Fibroblast of skin of back (primary cell): ENCODE measurements around the gene ESRRA.

Experiments used
- DNase-seq: peaks from one replicate; pipeline ENCODE4 v3.0.0-alpha.2; 2013

ESRRA gene

GRCh38 chr11:64352099-64352994 lies 47.0 kb downstream of the ESRRA start:
- no peak for DNase-seq

DNA sequence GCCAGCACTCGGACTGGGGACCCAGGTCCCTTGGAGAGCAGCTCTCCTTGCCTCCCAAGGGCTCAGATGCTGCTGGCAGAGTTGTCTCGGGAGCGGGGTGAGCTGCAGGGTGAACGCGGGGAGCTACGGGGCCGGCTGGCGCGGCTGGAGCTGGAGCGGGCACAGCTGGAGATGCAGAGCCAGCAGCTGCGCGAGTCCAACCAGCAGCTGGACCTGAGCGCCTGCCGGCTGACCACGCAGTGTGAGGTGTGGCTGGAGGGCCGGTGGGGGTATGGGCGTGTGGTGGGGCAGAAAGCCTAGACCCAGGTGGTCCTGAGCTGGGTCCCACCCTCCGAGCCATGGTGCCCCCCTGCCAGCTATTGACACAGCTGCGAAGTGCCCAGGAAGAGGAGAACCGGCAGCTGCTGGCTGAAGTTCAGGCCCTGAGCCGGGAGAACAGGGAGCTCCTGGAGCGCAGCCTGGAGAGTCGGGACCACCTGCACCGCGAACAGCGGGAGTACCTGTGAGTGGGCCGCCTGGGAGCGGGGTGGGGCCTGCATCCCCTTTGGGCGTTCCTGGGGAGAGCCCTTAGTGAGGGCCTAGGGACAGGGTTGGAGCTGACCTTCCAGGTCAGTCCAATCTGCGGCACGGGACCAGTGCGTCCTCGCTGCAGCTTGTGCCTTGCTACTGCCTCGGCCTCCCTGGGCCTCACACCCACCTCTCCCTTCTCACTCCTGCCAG lies 47.8 kb downstream of the ESRRA start:
- no peak for DNase-seq

GRCh38 chr11:64353715-64354506 lies 48.6 kb downstream of the ESRRA start:
- no peak for DNase-seq

DNA sequence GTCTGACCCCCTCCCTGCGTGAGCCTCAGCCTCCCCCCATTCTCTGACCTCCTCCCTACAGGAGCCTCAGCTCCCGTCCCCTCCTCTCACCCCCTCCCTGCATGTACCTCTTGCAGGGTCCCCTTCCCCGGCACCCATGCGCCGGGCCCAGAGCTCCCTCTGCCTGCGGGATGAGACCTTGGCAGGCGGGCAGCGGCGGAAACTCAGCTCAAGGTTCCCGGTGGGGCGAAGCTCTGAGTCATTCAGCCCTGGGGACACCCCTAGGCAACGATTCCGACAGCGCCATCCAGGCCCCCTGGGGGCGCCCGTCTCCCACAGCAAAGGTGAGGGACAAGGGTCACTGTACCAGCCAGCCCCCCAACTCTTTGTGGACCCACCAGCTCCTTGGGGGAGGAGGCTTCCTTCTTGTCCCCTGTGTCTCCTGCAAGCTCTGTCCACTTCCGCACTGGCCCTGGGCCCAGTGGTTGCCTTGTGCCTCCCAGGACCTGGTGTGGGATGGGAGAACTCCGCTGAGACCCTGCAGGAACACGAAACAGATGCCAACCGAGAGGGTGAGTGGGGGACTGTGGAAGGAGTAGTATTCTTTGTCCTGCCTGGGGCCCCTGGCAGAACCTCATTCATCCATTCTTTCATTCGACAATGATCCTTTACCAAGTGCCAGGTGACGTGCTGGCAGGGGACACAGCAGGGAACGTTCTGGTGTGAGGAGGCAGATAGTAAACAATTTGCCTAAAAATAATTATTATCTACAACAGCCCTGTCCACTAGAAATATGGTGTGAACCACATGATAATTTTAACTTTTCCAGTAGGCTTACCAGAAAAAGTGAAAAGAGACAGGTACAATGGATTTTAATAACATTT lies 50.0 kb downstream of the ESRRA start:
- peak; percentile 85 for DNase-seq

DNA sequence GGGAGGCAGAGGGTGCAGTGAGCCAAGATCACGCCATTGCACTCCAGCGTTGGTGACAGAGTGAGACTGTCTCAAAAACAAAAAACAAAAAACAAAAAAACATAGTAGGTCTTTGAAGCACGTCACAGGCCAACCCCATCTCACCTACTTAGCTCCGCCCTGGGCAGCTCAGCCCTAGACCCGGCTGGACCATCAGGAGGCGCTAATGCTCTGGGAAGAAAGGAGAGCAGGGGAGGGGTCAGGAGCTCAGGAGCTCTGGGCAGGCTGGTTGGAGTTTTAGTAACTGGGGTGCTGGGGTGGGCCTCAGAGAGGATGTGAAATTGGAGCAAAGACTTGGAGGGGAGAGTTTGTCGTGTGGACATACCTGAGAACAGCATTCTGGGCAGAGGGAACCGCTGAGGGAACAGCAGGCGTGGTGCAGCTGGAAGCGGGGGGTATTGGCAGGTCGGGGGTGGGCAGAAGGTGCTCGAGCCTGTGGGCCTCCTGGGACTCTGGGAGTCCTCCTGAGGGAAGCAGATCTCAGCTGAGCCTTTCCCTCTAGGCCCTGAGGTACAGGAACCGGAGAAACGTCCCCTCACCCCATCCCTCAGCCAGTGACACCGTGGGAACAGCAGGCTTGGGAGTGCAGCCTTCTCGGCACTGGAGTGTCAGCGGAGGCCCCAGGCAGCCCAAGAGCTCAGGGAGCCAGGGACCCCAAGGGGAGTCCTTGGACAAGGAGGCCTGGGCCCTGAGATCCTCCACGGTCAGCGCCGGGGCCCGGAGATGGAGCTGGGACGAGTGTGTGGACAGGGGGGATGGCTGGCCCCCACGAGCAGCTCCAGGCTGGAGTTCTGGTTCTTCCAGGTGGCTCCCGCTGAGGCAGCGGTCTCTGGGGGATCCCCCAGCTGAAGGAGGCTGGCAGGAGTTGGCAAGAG lies 51.4 kb downstream of the ESRRA start:
- peak; percentile 57 for DNase-seq

DNA sequence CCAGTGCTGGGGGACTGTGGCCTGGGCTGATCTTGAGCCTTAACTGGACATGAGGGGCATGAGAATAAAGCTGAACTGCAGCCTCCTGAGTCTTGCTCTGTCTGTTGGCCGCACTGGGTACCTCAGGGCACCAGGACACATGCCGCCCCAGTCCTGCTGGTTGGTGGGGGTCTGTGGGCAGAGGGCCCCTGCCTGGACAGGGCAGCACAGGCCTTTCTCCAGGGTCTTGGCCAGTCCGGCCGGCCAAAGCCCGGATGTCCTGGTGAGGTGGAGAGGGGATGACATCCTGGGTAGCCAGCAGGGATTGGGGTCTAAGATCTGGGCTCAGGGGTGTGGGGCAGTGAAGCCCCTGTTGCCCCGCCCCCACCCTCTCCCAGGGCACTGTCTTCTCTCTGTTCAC lies 52.1 kb downstream of the ESRRA start:
- DNase-seq = no peak

DNA sequence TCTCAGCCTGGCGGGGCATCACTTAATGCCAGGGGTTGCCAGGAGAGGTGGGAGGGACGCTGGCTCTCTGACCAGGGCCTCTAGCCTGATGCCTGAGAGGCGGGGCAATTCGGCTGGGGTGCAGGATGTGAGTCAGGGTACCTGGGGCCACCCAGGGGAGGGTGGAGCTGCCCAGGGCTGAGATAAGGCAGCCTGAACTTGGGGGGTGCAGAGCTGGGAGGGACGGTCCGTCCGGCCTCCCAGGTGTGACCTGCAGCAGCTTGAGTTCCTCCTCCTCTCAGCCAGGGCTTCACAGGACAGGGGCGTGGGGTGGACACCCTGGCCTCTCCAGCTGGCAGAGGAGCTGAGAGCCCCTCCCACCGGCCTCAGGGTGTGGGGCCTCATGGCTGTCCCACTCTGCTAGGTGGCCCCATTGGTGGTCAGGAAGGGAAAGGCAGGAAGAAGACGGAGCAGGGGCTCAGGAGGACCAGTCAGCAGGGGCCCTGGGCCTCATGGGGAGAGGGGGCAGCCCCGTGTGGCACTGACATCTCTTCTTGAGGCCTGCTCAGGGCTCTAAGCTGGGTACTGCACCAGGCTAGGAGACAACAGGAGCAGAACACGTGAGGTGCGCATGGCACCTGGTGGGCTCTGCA lies 52.7 kb downstream of the ESRRA start:
- peak; percentile 19 for DNase-seq

GRCh38 chr11:64358536-64358906 lies 53.2 kb downstream of the ESRRA start:
- no peak for DNase-seq

DNA sequence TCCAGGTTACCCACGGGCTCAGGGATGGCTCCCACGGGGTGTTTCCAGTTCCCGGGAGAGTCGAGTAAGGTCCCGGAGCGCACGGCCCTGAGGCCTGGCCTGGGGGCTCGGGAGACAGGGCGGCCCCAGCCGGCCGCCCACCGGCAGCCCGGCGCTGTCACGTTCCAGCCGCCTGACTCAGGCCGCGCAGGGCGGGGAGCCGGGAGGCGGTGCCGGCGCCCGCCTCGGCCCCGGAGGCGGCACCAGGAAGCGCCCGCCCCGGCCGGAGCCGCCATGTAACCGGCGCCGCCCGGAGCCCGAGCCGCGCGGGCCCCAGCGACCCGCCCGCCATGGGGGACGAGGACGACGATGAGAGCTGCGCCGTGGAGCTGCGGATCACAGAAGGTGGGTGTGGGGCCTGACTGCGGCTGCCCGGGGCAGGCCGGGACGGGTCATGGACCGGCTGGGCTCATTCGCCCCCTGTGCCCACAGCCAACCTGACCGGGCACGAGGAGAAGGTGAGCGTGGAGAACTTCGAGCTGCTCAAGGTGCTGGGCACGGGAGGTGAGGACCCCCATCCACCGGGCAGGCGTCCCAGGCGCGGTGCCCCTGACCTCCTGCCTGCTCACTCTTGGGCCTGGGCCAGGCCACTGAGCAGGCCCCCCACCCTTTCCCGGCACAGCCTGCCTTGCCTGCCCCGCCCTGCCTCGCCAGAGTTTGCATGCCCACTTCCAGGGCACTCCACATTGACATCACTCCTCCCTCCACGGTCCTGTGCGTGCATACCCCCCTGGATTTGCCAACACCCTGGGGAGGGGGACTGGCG lies 53.8 kb downstream of the ESRRA start, which contains the start of gene RPS6KA4:
Gene RPS6KA4, plus strand, starts transcription at position 256 of the 805 bp plus-strand sequence. Its CDS starts 74 bp downstream, at position 330.
- DNase-seq = peak; percentile 81

DNA sequence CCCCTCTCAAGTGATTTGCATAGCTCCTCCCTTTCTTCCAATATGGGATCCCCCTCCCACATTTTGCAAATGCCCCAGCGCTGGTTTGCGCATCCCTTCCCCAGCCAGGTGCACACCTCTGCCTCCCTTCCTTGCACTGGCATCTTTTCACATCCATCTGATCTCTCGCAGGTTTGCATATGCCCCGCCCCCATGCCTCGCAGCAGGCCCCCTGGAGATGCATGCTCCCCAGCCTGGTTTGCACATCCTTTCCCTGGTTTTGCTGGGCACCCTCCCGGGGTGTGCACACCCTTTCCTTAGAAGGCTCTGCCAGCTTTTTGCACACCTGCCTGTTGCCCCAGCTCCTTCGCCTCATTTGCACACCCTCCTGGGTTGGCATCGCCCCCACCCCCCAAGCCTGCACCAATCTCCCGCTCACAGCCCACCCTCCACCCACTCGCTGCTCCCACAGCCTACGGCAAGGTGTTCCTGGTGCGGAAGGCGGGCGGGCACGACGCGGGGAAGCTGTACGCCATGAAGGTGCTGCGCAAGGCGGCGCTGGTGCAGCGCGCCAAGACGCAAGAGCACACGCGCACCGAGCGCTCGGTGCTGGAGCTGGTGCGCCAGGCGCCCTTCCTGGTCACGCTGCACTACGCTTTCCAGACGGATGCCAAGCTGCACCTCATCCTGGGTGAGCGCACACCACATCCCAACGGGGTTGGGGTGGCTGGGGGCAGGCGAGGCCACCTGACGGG lies 54.6 kb downstream of the ESRRA start:
- DNase-seq = no peak

GRCh38 chr11:64360448-64360921 lies 55.2 kb downstream of the ESRRA start:
- no peak for DNase-seq

- DNase-seq = no peak
These were observed 56.3 kb downstream of the ESRRA start for GRCh38 chr11:64361659-64362058.

GRCh38 chr11:64362339-64362738 lies 57.0 kb downstream of the ESRRA start:
- DNase-seq = no peak

- no peak for DNase-seq
These were observed 59.1 kb downstream of the ESRRA start for GRCh38 chr11:64364435-64364834.

- DNase-seq = no peak
These were observed 59.6 kb downstream of the ESRRA start for GRCh38 chr11:64364911-64365310.
